Suppressor macrophage treated with lipopolysaccharide for 4 hours (primary cell): ENCODE measurements around the gene AVP.
A peak's percentile ranks its signal among the peaks of the same experiment; 100 is the strongest.
"Not testable (repeated sequence)": the region's sequence is repeated elsewhere in the genome, so short reads cannot be mapped to it uniquely, and the experiment has no call there.

Experiments used
- DNase-seq: peaks from one replicate; pipeline ENCODE4 v3.0.0-alpha.2; 2020

AVP gene

GRCh38 chr20:3082955-3083952, 1.3 kb downstream of the AVP start:
- no peak for DNase-seq

GRCh38 chr20:3082306-3082951, 2.1 kb downstream of the AVP start:
- DNase-seq = no peak

- no peak for DNase-seq
These were observed 2.9 kb downstream of the AVP start for GRCh38 chr20:3081641-3082040.

- DNase-seq = peak; percentile 40
These were observed 3.6 kb downstream of the AVP start for GRCh38 chr20:3080939-3081388.

- DNase-seq = no peak
These were observed 6.8 kb downstream of the AVP start for GRCh38 chr20:3077618-3078134.

GRCh38 chr20:3075315-3075714, 9.2 kb downstream of the AVP start:
- not testable (repeated sequence) for DNase-seq

- DNase-seq = no peak
These were observed 9.7 kb downstream of the AVP start for GRCh38 chr20:3074812-3075211.

- DNase-seq = not testable (repeated sequence)
These were observed 11.3 kb downstream of the AVP start for GRCh38 chr20:3073251-3073643.

GRCh38 chr20:3072530-3073250, 11.8 kb downstream of the AVP start:
- no peak for DNase-seq

GRCh38 chr20:3071610-3072529, 12.7 kb downstream of the AVP start, which contains the start of gene OXT:
TSS of gene OXT (plus strand) at chr20:3071620. CDS start at chr20:3071656, 36 bp downstream.
- no peak for DNase-seq

- DNase-seq = no peak
These were observed 13.3 kb downstream of the AVP start for GRCh38 chr20:3071266-3071609.

- no peak for DNase-seq
These were observed 13.8 kb downstream of the AVP start for GRCh38 chr20:3070725-3071124.

- peak; percentile 35 for DNase-seq
These were observed 15.3 kb downstream of the AVP start for GRCh38 chr20:3068986-3069900.

GRCh38 chr20:3068075-3068474, 16.4 kb downstream of the AVP start:
- DNase-seq = no peak

GRCh38 chr20:3067139-3068014, 17.1 kb downstream of the AVP start:
- no peak for DNase-seq

GRCh38 chr20:3064119-3064518, 20.4 kb downstream of the AVP start:
- DNase-seq = not testable (repeated sequence)

- no peak for DNase-seq
These were observed 25.0 kb downstream of the AVP start for GRCh38 chr20:3059489-3059888.

GRCh38 chr20:3051385-3052019, 33.0 kb downstream of the AVP start:
- DNase-seq = no peak
